Sigmoid colon (tissue), 7 donors: ENCODE measurements around the gene TMC8. TPM values are rescaled to one million over a fixed set of nuclear protein-coding genes. Genes with fewer than 3 reads are reported as not detected.

ENCODE experiments used
- DNase-seq: peaks from one replicate; pipeline ENCODE4 v3.0.0-alpha.2; 2019
- H3K27ac ChIP-seq, 4 donors: fragments of 200-600 bp; sonication (generic); one replicate each; pipeline ENCODE4 v1.5.1; 2016 to 2019; ENCODE audit warnings: mild to moderate bottlenecking in 1 of 4
- H3K27me3 ChIP-seq, 3 donors: fragments of 200-600 bp; sonication (generic); one replicate each; pipeline ENCODE4 v1.5.1; 2019; ENCODE audit warnings: mild to moderate bottlenecking in 1 of 3
- H3K36me3 ChIP-seq, 4 donors: fragments of 200-600 bp; sonication (generic); one replicate each; pipeline ENCODE4 v1.5.1; 2016 to 2019
- H3K4me1 ChIP-seq, 4 donors: fragments of 200-600 bp; sonication (generic); one replicate each; pipeline ENCODE4 v1.5.1; 2017 to 2019
- H3K4me3 ChIP-seq, 4 donors: fragments of 200-600 bp; sonication (generic); one replicate each; pipeline ENCODE4 v1.5.1; 2017 to 2019; ENCODE audit warnings: mild to moderate bottlenecking in 2 of 4, moderate library complexity in 1 of 4
- H3K9me3 ChIP-seq, 4 donors: fragments of 200-600 bp in 3 of 4; sonication (generic) in 3 of 4; one replicate each; pipeline versions ENCODE4 v1.5.1 to v1.6.1; 2013 to 2019
- EP300 ChIP-seq, 4 donors: sonication (generic); formaldehyde crosslinking; IDR thresholded peaks; one replicate each; pipeline ENCODE4 v1.6.1; 2017; ENCODE audit warnings: antibody characterized with exemption in 4 of 4
- POLR2A ChIP-seq, 2 donors: fragments of 450-650 bp; IDR thresholded peaks; one replicate each; pipeline ENCODE4 v1.6.1; 2016; ENCODE audit warnings: antibody characterized with exemption in 2 of 2, mild to moderate bottlenecking in 2 of 2, moderate library complexity in 2 of 2
- POLR2AphosphoS5 ChIP-seq, 4 donors: sonication (generic); formaldehyde crosslinking; IDR thresholded peaks; one replicate each; pipeline ENCODE4 v1.6.1; 2017; ENCODE audit warnings: antibody characterized with exemption in 4 of 4
- WGBS, 2 donors: extraction: QIAGEN DNeasy Blood & Tissue Kit; methylation state at CpG; one replicate each; pipeline ENCODE4 v1.1.7; 2013; 5-methylcytosine and 5-hydroxymethylcytosine counted together
- intact Hi-C: fragments of 100-400 bp; cut with DNase I; formaldehyde crosslinking; loops from one replicate; pipeline ENCODE4 v1.15.1; 2023
- polyA plus RNA-seq, 3 donors: library from polyadenylated mRNA; stranded (reverse); fragments of 200-250 nt; gene quantifications; one replicate each; pipeline ENCODE4 v1.2.3, GENCODE V29; 2013
- total RNA-seq, 4 donors: library from RNA; depleted of rRNA; stranded (reverse); fragments of >200 nt; gene quantifications; one replicate each; pipeline ENCODE4 v1.1.0, GENCODE V29; 2016
- TF ChIP-seq, protein P1 (sequence below), 4 experiments: fragments of 450-650 bp in 3 of 4; fragments of 200-600 bp in 1 of 4; IDR thresholded peaks; one replicate each; pipeline ENCODE4 v1.5.1; 2016 to 2019; ENCODE audit warnings: antibody characterized with exemption in 4 of 4, mild to moderate bottlenecking in 3 of 4, moderate library complexity in 2 of 4
- donor health status: healthy with polysubstance abuse.
- donor health status: Bipolar disorder and iron deficiency.
- donor health status: healthy.

TMC8 gene
- total and polyA plus RNA-seq, 7 donors, result 1.8 to 51.7 (median 3.0) TPM

DNA sequence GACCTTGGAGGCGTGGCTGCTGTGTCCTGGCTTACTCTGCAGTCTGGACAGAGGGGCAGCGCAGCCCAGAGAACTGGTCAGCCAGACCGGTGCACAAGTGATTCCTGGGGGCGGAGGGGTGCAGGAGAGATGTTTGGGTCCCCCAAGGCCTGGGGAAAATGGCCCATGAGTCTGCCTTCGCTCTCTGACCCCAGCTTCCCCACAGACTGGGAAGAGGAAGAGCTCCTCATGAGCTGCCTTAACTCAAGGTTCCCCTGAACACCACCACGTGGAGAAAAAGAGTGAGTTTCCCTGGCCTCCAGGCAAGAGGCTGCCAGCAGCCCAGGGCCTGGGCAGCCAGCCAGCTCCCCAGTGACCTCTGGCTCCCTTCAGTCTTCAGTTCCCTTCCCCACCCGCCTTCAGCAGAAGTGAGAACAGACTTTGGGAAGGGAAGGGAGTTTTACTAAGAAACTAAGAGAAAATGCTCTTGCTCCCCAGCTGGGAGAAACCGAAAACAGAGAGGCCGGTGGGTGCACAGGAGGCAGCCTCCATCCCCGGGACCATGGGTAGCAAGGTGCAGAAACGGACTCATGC is 13.7 kb downstream of the TMC8 start:
- H3K27ac ChIP-seq, result peak overlapping the region; percentile 46 to 62 (median 56)
- H3K36me3 ChIP-seq, result no peaks in the 10 kb centered on the region
- DNase-seq, result peak; percentile 91
- peaks cover 0 to 25% (median 12%) of the 10 kb centered on the region in 3 donors for H3K27me3 ChIP-seq
- TF ChIP-seq POLR2AphosphoS5 (IDR thresholded peaks at IDR 0.05) (peak in 1 of 4 donors; percentile 20), EP300 (IDR thresholded peaks at IDR 0.05) (no peak), POLR2A (IDR thresholded peaks at IDR 0.05) (no peak)
- 27 to 49% methylated on average over 11 of the region's 11 CpGs for WGBS, 2 donors
- no peak overlapping the region for H3K4me3 ChIP-seq
- H3K4me1 ChIP-seq, result peaks cover 0 to 37% (median 31%) of the 10 kb centered on the region in 4 donors
- no peaks in the 10 kb centered on the region for H3K9me3 ChIP-seq
- intact Hi-C loops, result no loop called here

DNA sequence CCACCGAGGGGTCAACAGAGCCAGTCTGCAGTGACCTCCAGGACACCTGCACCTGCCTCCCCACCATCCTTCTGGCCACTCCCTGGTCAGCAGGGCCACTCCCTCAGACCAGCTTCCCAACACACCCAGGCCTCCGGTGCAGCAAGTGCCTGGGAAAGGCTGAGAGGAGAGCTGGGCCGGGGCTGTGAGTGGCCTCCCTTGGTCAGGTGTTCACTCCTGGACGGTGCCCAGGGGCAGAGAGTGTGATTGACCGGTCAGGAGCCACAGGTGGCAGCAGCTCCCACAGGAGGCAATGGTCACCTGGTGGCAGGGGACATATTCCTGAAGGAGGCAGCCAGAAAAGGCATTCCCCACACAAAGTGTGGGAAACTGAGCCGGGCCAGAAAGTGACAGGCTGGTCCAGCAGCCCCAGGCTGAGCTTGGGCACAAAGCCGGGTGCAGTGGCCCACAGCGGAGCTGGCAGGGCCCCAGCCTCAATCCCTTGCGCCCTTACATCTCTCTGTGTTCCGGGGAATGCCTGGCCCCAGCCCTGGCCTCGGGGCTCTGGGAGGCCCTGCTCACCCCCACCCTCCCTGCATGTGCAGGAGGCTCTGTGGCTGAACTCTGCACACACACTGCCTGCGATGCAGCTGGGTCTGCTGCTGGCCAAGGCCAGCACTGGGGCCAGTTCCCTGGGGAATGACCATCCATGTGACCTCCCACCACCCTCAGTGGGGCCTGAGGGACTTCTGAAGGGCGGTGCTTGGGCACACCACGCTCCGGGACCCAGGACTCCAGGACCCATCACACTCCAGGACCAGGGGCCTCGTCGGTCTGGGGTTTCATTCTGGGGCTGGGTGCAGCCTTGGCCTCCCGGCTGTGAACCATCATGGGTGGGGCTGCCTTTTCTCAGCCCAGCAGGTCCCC is 14.4 kb downstream of the TMC8 start:
- peak overlapping the region; percentile 46 to 62 (median 56) for H3K27ac ChIP-seq
- H3K27me3 ChIP-seq, result peaks cover 0 to 25% (median 12%) of the 10 kb centered on the region in 3 donors
- H3K36me3 ChIP-seq, result no peaks in the 10 kb centered on the region
- no peak for TF ChIP-seq EP300 (IDR thresholded peaks at IDR 0.05)
- TF ChIP-seq, protein P1, sequence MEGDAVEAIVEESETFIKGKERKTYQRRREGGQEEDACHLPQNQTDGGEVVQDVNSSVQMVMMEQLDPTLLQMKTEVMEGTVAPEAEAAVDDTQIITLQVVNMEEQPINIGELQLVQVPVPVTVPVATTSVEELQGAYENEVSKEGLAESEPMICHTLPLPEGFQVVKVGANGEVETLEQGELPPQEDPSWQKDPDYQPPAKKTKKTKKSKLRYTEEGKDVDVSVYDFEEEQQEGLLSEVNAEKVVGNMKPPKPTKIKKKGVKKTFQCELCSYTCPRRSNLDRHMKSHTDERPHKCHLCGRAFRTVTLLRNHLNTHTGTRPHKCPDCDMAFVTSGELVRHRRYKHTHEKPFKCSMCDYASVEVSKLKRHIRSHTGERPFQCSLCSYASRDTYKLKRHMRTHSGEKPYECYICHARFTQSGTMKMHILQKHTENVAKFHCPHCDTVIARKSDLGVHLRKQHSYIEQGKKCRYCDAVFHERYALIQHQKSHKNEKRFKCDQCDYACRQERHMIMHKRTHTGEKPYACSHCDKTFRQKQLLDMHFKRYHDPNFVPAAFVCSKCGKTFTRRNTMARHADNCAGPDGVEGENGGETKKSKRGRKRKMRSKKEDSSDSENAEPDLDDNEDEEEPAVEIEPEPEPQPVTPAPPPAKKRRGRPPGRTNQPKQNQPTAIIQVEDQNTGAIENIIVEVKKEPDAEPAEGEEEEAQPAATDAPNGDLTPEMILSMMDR (IDR thresholded peaks at IDR 0.05), result no peak
- no peak for TF ChIP-seq POLR2A (IDR thresholded peaks at IDR 0.05)
- peak in 2 of 4 donors; percentile 26 to 30 for TF ChIP-seq POLR2AphosphoS5 (IDR thresholded peaks at IDR 0.05)
- WGBS, 2 donors, result 23 to 60% methylated on average over 18 of the region's 18 CpGs
- intact Hi-C loops, result no loop called here
- peaks cover 0 to 37% (median 30%) of the 10 kb centered on the region in 4 donors for H3K4me1 ChIP-seq
- peak; percentile 80 for DNase-seq
- H3K9me3 ChIP-seq, result no peaks in the 10 kb centered on the region
- no peak overlapping the region for H3K4me3 ChIP-seq

DNA sequence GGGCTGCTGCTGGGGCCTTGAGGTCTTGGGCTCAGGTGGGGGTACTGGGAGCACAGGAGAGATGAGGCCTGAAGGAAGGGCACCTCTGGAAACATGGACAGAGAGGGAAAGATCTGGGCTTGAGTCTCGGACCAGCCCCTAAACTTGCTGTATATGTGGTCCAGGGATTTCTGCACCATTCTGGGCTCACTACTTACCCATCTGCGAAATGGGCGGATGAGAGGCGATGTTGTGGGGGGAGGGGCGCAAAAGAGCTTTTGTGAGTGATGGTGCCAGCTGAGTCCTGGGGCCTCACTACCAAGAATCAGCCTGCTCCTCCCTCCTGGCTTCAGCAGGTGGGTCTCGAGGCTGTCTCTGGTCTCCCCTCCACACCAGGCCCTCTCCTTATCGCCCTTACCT is 15.9 kb downstream of the TMC8 start:
- Histone ChIP-seq H3K27ac (no peak overlapping the region), H3K4me1 (peaks cover 0 to 25% (median 21%) of the 10 kb centered on the region in 4 donors)
- 90 to 93% methylated on average over 7 of the region's 7 CpGs for WGBS, 2 donors

DNA sequence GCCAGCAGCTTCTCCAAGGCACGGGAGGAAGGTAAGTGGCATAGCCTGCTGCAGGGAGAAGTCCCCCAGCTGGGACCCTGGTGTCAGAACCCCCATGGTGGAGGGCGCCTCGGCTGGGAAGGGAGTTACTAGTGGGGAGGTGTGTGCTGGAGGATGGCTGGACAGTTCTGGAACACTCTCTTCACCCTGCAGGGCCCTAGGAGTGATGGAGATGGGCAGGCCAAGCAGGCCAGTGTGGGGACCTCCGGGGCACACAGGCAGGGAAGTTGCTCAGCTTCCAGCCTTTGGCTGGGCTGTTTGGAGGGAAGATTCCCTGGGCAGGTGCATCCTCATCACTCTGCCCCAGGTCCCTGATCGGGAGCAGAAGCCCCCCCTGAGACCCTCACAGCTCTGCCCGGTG is 16.3 kb downstream of the TMC8 start:
- Histone ChIP-seq H3K9me3 (no peaks in the 10 kb centered on the region), H3K4me1 (peaks cover 0 to 25% (median 21%) of the 10 kb centered on the region in 4 donors), H3K36me3 (no peaks in the 10 kb centered on the region), H3K27me3 (peaks cover 0 to 9% (median 0%) of the 10 kb centered on the region in 3 donors), H3K27ac (no peak overlapping the region), H3K4me3 (no peak overlapping the region)
- intact Hi-C loops, result no loop called here
- WGBS, 2 donors, result 70 to 80% methylated on average over 6 of the region's 6 CpGs
- TF ChIP-seq EP300 (IDR thresholded peaks at IDR 0.05), result no peak
- no peak for TF ChIP-seq POLR2A (IDR thresholded peaks at IDR 0.05)
- TF ChIP-seq, protein P1 (IDR thresholded peaks at IDR 0.05), result no peak
- no peak for TF ChIP-seq POLR2AphosphoS5 (IDR thresholded peaks at IDR 0.05)
- DNase-seq, result no peak

More for the DNA sequence above, 15.9 kb downstream of the TMC8 start:
- intact Hi-C loops, result no loop called here
- DNase-seq, result no peak
- no peak overlapping the region for H3K4me3 ChIP-seq
- peaks cover 0 to 13% (median under 1%) of the 10 kb centered on the region in 3 donors for H3K27me3 ChIP-seq
- no peaks in the 10 kb centered on the region for H3K36me3 ChIP-seq
- no peaks in the 10 kb centered on the region for H3K9me3 ChIP-seq
- TF ChIP-seq POLR2AphosphoS5 (IDR thresholded peaks at IDR 0.05) (no peak), POLR2A (IDR thresholded peaks at IDR 0.05) (no peak), EP300 (IDR thresholded peaks at IDR 0.05) (no peak)
- TF ChIP-seq, protein P1 (IDR thresholded peaks at IDR 0.05), result no peak
